Measurements from ENCODE around the gene ZNF79.

DNA sequence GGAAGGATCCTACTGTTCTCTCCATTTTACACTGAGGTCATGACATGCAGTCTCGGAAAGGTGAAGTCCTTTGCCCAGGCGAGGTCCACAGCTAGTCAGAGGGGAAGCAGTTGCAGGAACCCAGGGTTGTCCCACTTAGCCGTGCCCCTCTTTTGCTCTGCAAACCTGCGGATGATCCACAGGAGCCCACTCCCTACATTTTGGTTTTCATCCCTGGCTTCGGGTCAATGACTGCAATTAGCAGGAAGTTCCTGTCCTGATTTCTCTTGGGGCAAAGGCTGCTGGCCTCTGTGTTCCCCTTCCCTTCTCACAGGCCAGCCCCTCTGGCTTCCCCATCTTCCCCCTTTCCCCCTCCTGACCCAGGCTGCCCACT is 25.9 kb upstream of the ZNF79 start:
- TF ChIP-seq, protein P1, sequence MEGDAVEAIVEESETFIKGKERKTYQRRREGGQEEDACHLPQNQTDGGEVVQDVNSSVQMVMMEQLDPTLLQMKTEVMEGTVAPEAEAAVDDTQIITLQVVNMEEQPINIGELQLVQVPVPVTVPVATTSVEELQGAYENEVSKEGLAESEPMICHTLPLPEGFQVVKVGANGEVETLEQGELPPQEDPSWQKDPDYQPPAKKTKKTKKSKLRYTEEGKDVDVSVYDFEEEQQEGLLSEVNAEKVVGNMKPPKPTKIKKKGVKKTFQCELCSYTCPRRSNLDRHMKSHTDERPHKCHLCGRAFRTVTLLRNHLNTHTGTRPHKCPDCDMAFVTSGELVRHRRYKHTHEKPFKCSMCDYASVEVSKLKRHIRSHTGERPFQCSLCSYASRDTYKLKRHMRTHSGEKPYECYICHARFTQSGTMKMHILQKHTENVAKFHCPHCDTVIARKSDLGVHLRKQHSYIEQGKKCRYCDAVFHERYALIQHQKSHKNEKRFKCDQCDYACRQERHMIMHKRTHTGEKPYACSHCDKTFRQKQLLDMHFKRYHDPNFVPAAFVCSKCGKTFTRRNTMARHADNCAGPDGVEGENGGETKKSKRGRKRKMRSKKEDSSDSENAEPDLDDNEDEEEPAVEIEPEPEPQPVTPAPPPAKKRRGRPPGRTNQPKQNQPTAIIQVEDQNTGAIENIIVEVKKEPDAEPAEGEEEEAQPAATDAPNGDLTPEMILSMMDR (IDR thresholded peaks at IDR 0.05), result no peak
- no peak for TF ChIP-seq JUN (CRISPR knock-in tag; IDR thresholded peaks at IDR 0.05)
- TF ChIP-seq, protein P2, sequence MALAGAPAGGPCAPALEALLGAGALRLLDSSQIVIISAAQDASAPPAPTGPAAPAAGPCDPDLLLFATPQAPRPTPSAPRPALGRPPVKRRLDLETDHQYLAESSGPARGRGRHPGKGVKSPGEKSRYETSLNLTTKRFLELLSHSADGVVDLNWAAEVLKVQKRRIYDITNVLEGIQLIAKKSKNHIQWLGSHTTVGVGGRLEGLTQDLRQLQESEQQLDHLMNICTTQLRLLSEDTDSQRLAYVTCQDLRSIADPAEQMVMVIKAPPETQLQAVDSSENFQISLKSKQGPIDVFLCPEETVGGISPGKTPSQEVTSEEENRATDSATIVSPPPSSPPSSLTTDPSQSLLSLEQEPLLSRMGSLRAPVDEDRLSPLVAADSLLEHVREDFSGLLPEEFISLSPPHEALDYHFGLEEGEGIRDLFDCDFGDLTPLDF (CRISPR knock-in tag; IDR thresholded peaks at IDR 0.05), result no peak
- TF ChIP-seq, protein P3, sequence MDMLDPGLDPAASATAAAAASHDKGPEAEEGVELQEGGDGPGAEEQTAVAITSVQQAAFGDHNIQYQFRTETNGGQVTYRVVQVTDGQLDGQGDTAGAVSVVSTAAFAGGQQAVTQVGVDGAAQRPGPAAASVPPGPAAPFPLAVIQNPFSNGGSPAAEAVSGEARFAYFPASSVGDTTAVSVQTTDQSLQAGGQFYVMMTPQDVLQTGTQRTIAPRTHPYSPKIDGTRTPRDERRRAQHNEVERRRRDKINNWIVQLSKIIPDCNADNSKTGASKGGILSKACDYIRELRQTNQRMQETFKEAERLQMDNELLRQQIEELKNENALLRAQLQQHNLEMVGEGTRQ (CRISPR knock-in tag; IDR thresholded peaks at IDR 0.05), result no peak
- TF ChIP-seq TEAD1 (CRISPR knock-in tag; IDR thresholded peaks at IDR 0.05), result no peak
- no peak for TF ChIP-seq RELA (CRISPR knock-in tag; IDR thresholded peaks at IDR 0.05; ENCODE audit: borderline replicate concordance)
